GM12874 (cell line): ENCODE results near the gene SF3B3.

ENCODE experiments used
- CTCF ChIP-seq: IDR thresholded peaks from 2 replicates; pipeline ENCODE4 v1.5.1; 2011; ENCODE audit warnings: low read depth, mild to moderate bottlenecking, control low read depth, low read length, moderate library complexity; ENCODE audit not compliant: insufficient read depth

Gene SF3B3

DNA sequence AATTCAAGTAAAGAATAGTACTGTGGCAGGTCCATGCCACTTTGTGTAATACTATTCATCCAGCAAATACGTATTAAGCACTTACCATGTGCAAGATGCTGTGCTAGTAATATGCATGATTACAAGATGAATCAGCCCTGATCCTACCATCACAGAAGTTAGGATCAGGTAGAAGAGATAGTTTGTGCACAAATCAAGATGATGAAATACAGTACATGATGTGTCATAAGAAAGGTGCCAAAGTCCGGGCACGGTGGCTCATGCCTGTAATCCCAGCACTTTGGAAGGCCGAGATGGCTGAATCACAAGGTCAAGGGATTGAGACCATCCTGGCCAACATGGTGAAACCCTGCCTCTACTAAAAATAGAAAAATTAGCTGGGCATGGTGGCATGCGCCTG, 11.2 kb upstream of the SF3B3 start:
- TF ChIP-seq CTCF, result no peak

GRCh38 chr16:70520612-70521297, 2.9 kb upstream of the SF3B3 start:
- TF ChIP-seq CTCF, result no peak

- no peak for TF ChIP-seq CTCF
These were observed 1.2 kb upstream of the SF3B3 start for GRCh38 chr16:70522216-70523075.

DNA sequence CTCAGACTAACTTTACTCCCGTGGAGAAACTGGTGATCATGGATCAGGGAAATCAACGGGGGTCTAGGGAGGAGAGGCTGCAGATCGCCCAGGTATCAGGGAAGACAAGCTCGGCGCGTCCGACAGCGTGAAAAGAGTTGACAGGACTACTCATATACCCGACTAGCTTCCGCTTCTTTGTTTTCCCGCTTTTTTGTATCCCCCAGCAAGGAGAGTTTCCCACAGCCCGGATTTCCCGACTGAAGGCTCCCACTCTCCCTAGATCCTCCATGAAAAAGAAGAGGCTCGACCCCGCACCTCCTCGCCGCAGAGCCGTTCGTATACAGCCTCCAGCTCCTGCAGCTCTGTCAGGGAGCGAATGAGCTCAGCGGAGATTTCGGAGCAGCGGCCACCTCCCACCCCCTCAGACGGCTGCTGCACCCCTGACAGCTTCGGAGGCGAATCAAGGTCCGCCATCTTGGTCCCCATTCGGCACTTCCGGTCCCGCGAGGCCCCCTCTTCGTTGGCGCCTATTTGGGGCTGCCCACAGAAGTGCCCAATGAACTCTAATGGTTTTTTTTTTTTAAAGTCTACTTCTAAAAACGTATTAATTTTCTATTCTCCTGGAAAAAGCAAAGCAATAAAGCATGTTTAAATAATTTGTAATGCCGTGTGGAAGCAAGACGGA, 407 bp upstream of the SF3B3 start, which contains the start of gene COG4:
Gene COG4, minus strand, starts transcription at position 479 of the 667 bp plus-strand sequence. Its CDS starts 11 bp downstream, at position 468.
- TF ChIP-seq CTCF, result no peak

- no peak for TF ChIP-seq CTCF
These were observed 2.8 kb downstream of the SF3B3 start for GRCh38 chr16:70526403-70526802.

- TF ChIP-seq CTCF, result no peak
These were observed 3.8 kb downstream of the SF3B3 start for GRCh38 chr16:70527315-70527996.
